ES-I3 (cell line): Measurements from ENCODE around the gene TKT.

ENCODE experiments used
- H3K36me3 ChIP-seq: 2 replicates; pipeline ENCODE4 v1.6.1; 2013; ENCODE audit warnings: mild to moderate bottlenecking, low read length, control low read depth, moderate library complexity; ENCODE audit not compliant: insufficient read depth
- H3K4me1 ChIP-seq: 2 replicates; pipeline ENCODE4 v1.6.1; 2013; ENCODE audit warnings: mild to moderate bottlenecking, control low read depth, low read length; ENCODE audit not compliant: insufficient read depth
- H3K9ac ChIP-seq: 2 replicates; pipeline ENCODE4 v1.6.1; 2013; ENCODE audit warnings: low read depth, mild to moderate bottlenecking, low read length, moderate library complexity
- H3K9me3 ChIP-seq: 2 replicates; pipeline ENCODE4 v1.6.1; 2013; ENCODE audit warnings: mild to moderate bottlenecking, low read length, moderate library complexity; ENCODE audit not compliant: control insufficient read depth, insufficient read depth

Gene TKT

DNA sequence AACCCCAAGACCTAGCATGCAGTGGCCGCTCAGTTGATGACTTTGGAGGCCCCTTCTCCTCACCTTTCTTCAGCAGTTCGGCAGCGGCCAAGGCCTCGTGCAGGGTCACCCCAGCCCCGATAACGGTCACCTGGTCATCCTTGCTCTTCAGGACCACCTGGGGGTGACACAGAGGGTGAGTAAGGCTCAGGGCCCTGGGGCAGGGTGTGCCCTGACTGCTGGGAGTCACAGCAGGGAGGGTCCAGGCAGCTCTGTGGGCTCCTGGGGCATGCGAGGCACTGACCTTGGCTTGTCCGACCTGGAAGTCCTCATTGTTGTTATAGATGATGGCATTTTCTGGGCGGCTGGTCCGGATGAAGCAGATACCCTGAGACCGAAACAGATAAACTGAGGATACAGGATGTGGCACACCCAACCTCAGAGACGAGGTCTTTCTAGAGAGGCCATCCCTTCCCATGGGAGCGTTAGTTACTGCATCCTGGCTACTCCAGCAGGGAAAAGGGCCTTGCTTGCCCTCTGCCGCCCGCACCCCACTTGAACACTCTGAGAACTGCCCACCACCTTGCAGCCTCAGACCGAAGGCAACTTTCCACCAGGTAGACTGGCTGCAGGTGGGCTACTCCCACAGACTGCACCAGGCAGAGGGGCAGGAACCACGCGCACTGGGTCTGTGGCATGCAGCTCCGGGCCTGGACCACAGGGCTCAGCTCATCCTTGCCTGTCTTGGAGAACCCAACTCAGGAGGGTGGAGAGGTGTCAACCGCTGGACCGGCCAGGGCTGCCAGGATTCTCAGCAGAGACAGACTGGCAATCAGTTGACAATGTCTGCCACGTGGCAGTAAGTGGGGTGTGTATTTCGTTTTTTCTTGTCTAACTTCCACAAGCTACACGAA is 27.6 kb downstream of the TKT start:
- Histone ChIP-seq H3K4me1 (no peaks in the 10 kb centered on the region), H3K9ac (no peak overlapping the region), H3K36me3 (peaks cover 79% of the 10 kb centered on the region), H3K9me3 (no peaks in the 10 kb centered on the region)

DNA sequence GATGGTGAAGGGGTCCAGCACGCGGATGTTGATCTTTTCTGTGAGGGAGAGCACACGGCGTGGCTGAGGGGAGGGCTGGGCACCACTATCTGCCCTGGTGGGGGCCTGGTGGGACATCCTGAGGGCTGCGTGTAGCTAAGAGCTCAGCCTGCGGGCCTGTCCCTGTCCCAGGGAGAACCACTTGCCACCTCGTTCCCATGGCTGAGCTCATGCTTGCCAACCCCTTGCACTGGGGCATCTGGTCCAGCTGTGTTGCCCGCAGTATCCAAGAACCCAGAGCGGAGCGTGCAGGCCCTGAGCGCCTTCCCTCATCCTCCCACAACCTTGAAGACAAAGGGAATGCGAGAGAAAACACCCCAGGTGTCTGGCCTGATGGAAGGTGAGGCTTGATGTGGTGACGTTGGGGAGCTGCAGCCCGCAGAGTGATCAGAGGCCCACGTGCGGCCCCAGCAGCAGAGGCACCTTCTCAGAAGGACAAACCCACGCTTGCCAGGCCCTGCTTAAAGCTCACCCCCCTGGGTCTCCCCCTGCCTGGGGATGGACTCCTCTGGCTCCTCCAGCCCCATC is 28.9 kb downstream of the TKT start:
- H3K4me1 ChIP-seq: no peaks in the 10 kb centered on the region; the same call in 1 of the 2 replicates
- H3K36me3 ChIP-seq: peaks cover 66% of the 10 kb centered on the region
- no peaks in the 10 kb centered on the region for H3K9me3 ChIP-seq
- H3K9ac ChIP-seq: no peak overlapping the region

DNA sequence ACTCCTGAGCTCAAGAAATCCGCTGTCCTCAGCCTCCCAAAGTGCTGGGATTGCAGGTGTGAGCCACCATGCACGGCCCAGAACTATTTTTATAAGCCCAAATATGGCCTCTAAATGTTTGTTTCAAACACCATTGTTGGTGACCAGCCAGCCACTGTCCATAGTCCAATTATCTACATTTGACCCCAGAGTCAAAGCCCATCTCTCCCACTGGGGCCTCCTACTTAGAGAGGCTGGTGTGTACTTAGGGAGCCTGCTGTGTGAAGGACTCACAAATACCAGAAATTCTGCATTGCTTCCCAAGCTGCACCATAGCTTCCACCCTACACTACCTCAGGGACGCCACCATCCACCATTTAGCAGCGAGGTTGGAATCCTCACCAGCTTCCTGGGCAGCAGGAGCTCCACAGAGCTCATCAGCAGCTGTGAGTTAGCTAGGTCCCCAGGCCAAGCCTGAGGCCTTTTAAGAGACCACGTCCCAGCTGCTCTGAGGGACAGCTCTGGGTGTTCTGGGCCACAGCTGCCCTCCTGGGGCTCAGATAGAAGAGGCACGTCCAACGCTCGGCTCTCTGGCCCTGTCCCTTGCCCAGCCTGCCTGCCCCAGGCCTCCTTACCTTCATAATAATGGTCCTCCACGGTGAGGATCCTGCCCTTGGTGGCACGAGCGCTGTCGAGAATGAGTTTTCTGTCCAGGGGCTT is 29.5 kb downstream of the TKT start:
- H3K9me3 ChIP-seq: no peaks in the 10 kb centered on the region

DNA sequence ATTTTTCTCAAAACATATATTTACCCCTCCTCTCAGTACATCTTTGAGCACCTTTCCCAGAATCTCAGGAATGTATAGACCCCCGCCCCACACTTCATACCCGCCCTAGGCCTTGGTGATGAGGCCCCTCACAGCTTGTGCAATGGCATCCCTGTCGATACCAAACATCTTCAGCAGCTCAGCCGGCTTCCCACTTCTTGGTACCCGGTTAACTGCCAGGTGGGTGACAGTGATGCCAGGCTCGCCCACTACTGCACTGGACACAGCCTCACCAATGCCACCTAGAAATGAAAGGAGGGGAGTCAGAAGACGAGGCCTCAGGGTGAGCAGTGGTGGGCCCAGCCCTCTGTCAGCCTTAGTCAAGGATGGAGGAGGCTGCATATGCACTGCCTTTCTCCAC is 30.2 kb downstream of the TKT start:
- no peaks in the 10 kb centered on the region; the same call in 1 of the 2 replicates for H3K4me1 ChIP-seq
- no peaks in the 10 kb centered on the region for H3K9me3 ChIP-seq
- no peak overlapping the region for H3K9ac ChIP-seq
- H3K36me3 ChIP-seq: peaks cover 58% of the 10 kb centered on the region

More for the DNA sequence above, 29.5 kb downstream of the TKT start:
- Histone ChIP-seq H3K9ac (no peak overlapping the region), H3K36me3 (peaks cover 63% of the 10 kb centered on the region), H3K4me1 (no peaks in the 10 kb centered on the region; the same call in 1 of the 2 replicates)

DNA sequence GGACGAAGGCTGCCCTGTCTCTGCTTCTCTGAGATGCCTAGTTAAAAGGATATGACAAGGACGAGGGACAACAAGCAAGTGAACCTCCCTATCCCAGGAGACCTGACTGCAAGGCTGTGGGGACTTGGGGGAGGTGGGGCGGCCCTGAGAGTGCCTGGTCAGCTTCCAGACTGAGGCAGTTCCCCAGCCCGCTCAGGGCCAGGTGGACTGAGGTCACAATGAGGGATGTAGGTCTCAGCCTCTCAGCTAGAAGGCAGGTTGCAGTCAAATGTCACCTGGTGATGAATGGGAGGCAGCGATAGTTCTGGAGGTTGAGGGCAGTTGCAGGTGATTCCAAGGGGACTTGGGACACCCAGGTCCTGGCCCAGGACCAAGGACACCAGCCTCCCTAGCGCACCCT is 30.6 kb downstream of the TKT start:
- H3K9me3 ChIP-seq: no peaks in the 10 kb centered on the region
- H3K9ac ChIP-seq: no peak overlapping the region
- H3K4me1 ChIP-seq: no peaks in the 10 kb centered on the region; the same call in 1 of the 2 replicates
- H3K36me3 ChIP-seq: peaks cover 53% of the 10 kb centered on the region

DNA sequence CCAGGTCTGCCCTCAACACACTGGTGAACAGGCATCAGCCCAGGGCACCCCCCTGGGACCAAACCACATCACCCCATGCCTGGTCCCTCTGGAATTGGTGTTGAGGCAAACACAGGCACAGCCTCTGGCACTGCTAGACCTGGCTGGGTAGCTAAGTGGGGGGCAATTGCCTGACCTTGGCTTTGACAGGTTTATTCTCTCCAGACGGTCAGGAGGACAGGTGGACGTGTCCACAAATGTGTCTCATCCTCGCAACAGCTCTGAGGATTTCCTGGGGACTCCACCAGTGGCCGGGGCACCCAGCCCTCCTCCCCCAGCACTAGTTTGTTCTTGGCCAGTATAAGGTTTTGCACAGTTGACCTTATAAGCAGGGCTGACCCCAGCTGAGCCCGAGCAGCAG is 31.3 kb downstream of the TKT start:
- Histone ChIP-seq H3K36me3 (peaks cover 48% of the 10 kb centered on the region), H3K9me3 (no peaks in the 10 kb centered on the region), H3K9ac (no peak overlapping the region), H3K4me1 (no peaks in the 10 kb centered on the region; the same call in 1 of the 2 replicates)

DNA sequence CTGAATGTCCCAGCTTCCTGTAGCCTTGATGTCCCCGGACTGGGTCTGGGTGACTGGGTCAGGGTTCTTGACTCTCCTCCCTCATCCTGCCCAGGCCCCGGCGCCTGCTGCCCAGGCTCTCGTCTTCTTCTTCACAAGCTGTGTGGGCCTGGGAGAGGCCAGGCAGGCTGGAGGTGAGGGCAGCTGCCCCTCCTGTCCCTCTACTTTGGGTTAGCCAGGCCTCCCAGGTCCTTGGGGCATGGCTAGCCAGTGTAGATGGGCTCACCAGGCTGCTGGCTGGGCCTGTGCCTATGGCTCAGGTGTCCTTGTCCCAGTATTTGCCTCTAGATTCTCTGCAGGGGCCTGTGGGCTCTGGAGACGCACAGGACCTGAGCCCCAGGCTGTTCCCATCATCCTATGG is 31.8 kb downstream of the TKT start:
- no peak overlapping the region for H3K9ac ChIP-seq
- H3K36me3 ChIP-seq: peaks cover 43% of the 10 kb centered on the region
- no peaks in the 10 kb centered on the region; the same call in 1 of the 2 replicates for H3K4me1 ChIP-seq
- H3K9me3 ChIP-seq: no peaks in the 10 kb centered on the region

DNA sequence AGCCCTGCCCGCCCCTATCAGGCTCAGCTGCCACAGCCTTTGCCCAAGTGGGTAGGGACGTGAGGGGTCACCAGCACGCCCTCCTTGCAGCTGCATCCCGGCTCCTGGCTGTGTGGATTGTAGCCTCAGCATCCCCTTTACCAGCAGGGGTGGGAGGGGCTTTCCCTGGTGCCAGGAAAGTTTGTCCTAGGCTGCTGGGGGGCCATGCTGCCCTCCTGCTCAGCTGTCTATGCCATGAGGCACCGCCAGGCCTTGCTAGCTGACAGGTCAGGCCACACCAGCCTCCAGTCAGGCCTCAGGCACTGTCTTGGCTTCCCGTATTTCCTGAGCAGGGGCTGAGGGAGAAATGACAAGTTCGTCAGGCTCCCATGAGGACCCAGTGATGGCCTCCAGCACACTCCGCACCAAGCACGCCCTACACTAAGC is 32.3 kb downstream of the TKT start:
- H3K4me1 ChIP-seq: no peaks in the 10 kb centered on the region; the same call in 1 of the 2 replicates
- no peaks in the 10 kb centered on the region for H3K9me3 ChIP-seq
- peaks cover 39% of the 10 kb centered on the region for H3K36me3 ChIP-seq
- H3K9ac ChIP-seq: no peak overlapping the region

DNA sequence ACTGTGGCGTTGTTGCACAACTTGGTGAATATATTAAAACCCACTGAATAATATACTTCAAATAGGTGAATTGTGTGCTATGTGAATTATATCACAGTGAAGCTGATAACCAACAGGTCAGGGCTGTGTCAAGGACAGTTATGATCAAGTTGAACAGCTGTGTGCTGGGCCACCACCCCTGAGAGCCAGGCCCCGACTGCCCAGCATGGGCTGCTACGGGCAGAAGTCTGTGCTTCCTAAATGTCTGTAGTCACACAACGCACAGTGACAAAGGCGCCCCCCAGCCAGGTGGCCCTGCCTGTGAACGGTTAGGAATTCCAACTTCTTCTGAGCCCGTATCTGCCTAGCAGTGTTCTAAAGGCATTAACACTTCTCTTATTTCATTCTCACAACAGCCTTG is 32.8 kb downstream of the TKT start:
- Histone ChIP-seq H3K36me3 (peaks cover 34% of the 10 kb centered on the region), H3K9ac (no peak overlapping the region), H3K4me1 (no peaks in the 10 kb centered on the region; the same call in 1 of the 2 replicates), H3K9me3 (no peaks in the 10 kb centered on the region)

DNA sequence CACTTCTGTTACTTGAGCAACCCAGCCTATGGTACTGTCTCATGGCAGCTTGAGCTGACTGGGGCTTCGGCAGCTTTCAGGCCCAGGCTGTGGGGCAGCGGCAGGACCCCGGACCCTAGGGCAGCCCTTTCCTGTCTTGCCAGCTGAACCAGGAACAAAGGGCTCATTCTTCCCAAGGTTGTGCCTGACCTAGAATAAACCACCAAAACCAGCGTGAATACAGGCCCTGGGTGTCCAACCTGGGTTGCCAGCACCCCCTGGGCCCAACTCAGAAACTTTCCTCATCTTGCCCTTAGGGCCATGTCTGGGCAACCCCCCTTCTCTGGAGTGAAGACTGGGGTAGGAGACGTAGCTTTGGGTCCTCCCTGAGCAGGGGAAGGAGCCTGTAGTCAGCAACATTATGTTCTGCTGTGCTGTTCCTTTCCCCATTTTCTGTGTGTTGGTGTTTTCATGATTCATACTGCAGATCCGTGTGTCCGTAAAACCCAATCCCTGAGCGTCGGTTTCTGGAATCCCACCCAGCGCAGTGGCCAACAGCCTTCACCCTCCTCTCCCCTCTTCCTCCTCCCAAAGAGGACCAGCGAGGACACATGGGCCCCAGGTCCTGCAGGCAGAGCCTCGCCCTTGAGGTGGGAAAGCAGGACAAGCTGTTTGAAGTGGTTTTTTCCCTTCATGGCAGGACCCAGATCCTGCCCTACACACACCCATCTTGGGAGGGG is 33.5 kb downstream of the TKT start:
- Histone ChIP-seq H3K9ac (no peak overlapping the region), H3K9me3 (no peaks in the 10 kb centered on the region), H3K36me3 (peaks cover 27% of the 10 kb centered on the region), H3K4me1 (no peaks in the 10 kb centered on the region; the same call in 1 of the 2 replicates)

DNA sequence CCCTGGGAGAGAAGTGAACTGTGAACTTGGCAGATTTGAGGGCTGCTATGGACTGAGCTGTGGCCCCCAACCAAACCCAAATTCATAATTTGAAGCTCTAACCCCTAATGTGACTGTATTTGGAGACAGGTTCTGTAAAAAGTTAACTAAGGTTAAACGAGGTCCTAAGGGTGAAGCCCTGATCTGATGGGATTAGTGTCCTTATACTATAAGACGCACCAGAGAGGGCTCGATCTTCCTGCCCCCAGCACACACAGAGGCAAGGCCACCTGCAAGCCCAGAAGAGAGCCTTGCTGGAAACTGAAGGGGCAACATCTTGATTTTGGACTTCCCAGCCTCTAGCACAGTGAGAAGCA is 34.0 kb downstream of the TKT start:
- H3K9me3 ChIP-seq: no peaks in the 10 kb centered on the region
- H3K36me3 ChIP-seq: peaks cover 22% of the 10 kb centered on the region
- no peak overlapping the region for H3K9ac ChIP-seq
- H3K4me1 ChIP-seq: peaks cover 2% of the 10 kb centered on the region; the same call in 1 of the 2 replicates

DNA sequence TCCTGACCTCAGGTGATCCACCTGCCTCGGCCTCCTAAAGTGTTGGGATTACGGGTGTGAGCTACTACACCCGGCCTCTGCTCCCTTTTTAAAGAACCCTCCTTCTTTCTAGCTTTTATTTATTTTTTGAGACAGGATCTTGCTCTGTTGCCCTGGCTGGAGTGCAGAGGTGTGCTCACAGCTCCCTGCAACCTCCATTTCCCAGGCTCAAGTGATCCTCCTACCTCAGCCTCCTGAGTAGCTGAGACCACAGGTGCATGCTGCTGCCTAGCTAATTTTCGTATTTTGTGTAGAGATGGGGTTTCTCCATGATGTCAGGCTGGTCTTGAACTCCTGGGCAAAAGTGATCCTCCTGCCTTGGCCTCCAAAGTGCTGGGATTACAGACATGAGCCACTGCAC is 34.5 kb downstream of the TKT start:
- H3K4me1 ChIP-seq: peaks cover 4% of the 10 kb centered on the region; the same call in 1 of the 2 replicates
- H3K9ac ChIP-seq: no peak overlapping the region
- H3K9me3 ChIP-seq: no peaks in the 10 kb centered on the region
- H3K36me3 ChIP-seq: peaks cover 17% of the 10 kb centered on the region

DNA sequence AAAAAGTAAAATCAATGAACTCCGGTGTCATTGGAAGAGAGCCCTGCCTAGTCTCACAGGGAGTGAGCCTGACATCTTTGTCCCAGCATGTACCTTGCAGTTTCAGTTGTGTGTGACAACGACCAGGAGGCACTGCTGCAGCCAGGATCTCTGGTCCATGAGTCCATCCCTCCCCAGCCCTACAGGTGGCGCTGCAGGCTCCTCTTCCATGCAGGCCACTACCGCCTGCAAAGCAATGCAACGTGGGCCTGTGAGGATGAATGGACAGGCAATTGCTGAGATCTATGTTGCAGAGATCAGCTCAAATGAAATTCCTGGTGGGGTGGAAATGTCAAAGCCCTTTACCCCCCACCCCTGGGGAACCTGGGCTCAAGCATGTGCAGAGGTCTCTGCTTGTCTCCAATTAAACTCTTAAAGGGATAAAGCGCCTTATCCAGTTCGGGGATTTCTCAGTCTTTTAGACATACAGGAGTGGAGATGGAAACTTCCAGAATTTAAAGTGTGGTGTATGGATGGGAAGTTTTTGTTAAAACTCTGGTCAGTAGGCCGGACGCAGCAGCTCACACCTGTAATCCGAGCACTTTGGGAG is 35.8 kb downstream of the TKT start:
- Histone ChIP-seq H3K36me3 (peaks cover 7% of the 10 kb centered on the region; the same call in 1 of the 2 replicates), H3K9ac (no peak overlapping the region), H3K4me1 (peaks cover 4% of the 10 kb centered on the region; the same call in 1 of the 2 replicates), H3K9me3 (no peaks in the 10 kb centered on the region)

DNA sequence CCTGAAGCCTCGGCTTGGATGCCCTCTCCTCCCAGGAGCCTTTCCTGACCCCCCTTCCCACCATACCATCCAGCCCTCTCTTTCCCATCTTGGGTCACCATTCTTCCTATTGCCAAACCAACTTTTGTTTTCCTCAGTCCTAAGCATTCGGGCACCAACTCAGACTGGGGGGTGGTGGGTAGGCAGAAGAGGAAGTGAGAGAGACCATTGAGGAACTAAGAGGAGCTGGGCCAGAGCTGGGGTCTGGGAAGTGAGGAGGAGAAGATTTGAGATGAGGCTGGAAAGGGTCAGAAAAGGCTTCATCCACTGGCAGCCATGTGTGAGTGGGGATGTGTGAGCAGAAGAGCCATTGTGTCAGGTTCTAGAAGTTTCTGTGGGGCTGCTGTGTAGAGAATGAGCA is 37.7 kb downstream of the TKT start:
- no peak overlapping the region for H3K9ac ChIP-seq
- no peaks in the 10 kb centered on the region for H3K9me3 ChIP-seq
- peaks cover 4% of the 10 kb centered on the region; the same call in 1 of the 2 replicates for H3K4me1 ChIP-seq
- no peaks in the 10 kb centered on the region for H3K36me3 ChIP-seq
